IPS-18a (cell line): ENCODE measurements around the gene ITPR3.

ENCODE experiments used
- H3K27ac ChIP-seq: one replicate; pipeline ENCODE4 v1.5.1; 2013; ENCODE audit warnings: low read length
- H3K27me3 ChIP-seq: one replicate; pipeline ENCODE4 v1.6.1; 2013; ENCODE audit warnings: mild to moderate bottlenecking, low read length; ENCODE audit not compliant: control insufficient read depth, insufficient read depth
- H3K36me3 ChIP-seq: one replicate; pipeline ENCODE4 v1.6.1; 2013; ENCODE audit warnings: low read depth, low read length; ENCODE audit not compliant: control insufficient read depth
- H3K4me1 ChIP-seq: one replicate; pipeline ENCODE4 v1.6.1; 2013; ENCODE audit warnings: low read depth, low read length; ENCODE audit not compliant: control insufficient read depth
- H3K4me3 ChIP-seq: one replicate; pipeline ENCODE4 v1.5.1; 2013; ENCODE audit warnings: low read length
- H3K9ac ChIP-seq: one replicate; pipeline ENCODE4 v1.6.1; 2013; ENCODE audit warnings: mild to moderate bottlenecking, low read length, moderate library complexity
- H3K9me3 ChIP-seq: one replicate; pipeline ENCODE4 v1.6.1; 2013; ENCODE audit warnings: low read depth, low read length; ENCODE audit not compliant: control insufficient read depth

The ITPR3 gene

DNA sequence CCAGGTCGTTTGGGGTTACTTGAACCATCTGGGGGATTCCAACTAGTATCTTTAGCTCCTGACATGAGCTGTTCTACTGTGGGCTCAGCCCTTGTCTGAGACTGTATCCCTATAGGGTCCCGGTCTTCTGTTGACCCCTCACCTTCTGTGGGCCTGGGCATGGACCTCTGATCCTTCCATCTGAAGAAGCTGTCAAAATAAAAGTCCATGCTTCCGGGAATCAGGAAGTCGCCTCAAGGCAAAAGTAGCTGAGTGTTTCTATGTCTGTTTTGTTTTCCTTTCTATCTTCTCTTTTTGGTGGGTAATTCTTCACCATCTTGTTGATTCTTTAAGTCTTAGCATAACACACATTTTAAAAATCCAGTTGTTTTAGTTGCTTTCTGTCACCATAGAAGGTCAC lies 30.3 kb downstream of the ITPR3 start:
- Histone ChIP-seq H3K36me3 (no peaks in the 10 kb centered on the region), H3K27ac (no peak overlapping the region), H3K9ac (no peak overlapping the region), H3K4me1 (peaks cover 11% of the 10 kb centered on the region), H3K4me3 (no peak overlapping the region), H3K9me3 (no peaks in the 10 kb centered on the region), H3K27me3 (no peaks in the 10 kb centered on the region)

DNA sequence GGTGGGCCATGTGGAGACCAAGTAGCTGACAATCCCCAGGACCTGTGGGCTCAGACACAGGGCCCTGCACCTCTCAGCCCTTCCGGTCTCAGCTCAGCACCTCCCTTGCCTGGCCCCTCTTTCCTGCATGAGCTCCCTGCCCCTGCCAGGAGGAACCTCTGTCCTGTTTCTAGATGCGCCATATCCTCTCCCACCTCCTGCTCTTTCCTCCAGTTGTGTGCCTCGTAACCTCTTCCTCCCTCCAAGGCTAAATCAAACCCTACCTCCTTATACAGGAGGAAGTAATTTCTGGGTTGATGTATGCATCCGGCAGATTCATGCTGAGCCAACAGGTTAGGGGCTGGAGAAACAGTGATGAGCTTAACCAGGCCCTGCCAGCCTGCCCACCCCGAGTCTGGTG lies 30.9 kb downstream of the ITPR3 start:
- no peak overlapping the region for H3K27ac ChIP-seq

DNA sequence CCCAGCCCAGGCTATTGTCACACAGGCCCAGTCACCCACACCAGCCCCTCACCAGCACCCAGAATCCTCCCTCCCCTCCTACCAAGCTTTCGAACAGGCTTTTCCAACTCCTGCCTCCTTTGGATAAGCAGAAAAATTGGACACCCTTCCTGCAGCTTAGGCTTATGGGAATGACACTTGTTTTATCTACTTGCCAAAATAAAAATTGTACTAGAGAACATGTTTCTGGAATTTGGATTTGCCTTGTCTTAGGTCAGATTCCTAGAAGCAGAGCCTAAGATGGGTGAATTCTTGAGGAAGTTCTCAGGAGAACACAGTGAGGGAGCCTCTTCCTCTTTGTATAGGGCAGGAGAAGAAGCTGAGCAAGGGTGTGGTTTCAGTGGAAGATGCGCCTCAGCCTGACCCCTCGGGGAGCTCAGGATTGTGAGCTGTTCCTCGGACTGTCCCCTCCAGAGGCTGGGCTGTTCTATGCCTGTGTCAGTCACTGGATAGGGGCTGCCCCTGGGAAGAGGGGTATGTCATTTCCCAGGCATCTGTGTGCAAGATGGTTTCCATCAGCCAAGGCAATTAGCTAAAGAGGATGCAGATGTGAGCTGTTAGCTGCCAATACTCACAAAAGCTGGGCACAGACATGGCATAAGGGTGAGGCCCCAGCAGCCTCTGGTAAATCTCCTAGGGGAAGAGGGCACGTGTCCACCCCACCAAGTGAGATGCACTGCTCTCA lies 33.9 kb downstream of the ITPR3 start:
- no peaks in the 10 kb centered on the region for H3K27me3 ChIP-seq
- no peak overlapping the region for H3K4me3 ChIP-seq
- H3K36me3 ChIP-seq, result no peaks in the 10 kb centered on the region
- H3K9me3 ChIP-seq, result no peaks in the 10 kb centered on the region
- H3K27ac ChIP-seq, result no peak overlapping the region
- no peak overlapping the region for H3K9ac ChIP-seq
- peaks cover 24% of the 10 kb centered on the region for H3K4me1 ChIP-seq

More for the DNA sequence above, 30.9 kb downstream of the ITPR3 start:
- Histone ChIP-seq H3K27me3 (no peaks in the 10 kb centered on the region), H3K36me3 (no peaks in the 10 kb centered on the region), H3K4me1 (peaks cover 16% of the 10 kb centered on the region), H3K4me3 (no peak overlapping the region), H3K9me3 (no peaks in the 10 kb centered on the region), H3K9ac (no peak overlapping the region)

DNA sequence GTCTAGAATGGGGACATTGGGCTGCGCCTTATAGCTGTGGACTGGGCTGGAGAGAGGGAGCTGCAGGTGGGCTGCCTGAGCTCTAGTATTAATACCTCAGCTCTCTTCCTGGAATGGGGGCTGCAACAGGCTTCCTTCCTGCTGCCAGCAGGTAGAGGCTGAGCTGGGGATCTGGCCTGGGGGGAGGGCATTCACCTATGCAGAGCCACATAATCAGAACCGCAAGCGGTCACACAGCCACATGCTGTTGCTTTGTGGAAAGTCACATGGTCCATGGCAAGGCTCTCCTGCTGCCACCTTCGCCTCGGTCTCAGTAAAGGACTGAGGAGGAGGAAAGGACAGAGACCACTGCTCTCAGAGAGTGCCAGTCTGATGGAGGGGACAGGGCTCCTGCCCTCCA lies 35.7 kb downstream of the ITPR3 start:
- H3K27ac ChIP-seq, result no peak overlapping the region
- no peaks in the 10 kb centered on the region for H3K27me3 ChIP-seq
- peaks cover 24% of the 10 kb centered on the region for H3K4me1 ChIP-seq
- no peaks in the 10 kb centered on the region for H3K36me3 ChIP-seq
- peak overlapping the region; percentile 4 for H3K4me3 ChIP-seq
- no peaks in the 10 kb centered on the region for H3K9me3 ChIP-seq
- H3K9ac ChIP-seq, result no peak overlapping the region

DNA sequence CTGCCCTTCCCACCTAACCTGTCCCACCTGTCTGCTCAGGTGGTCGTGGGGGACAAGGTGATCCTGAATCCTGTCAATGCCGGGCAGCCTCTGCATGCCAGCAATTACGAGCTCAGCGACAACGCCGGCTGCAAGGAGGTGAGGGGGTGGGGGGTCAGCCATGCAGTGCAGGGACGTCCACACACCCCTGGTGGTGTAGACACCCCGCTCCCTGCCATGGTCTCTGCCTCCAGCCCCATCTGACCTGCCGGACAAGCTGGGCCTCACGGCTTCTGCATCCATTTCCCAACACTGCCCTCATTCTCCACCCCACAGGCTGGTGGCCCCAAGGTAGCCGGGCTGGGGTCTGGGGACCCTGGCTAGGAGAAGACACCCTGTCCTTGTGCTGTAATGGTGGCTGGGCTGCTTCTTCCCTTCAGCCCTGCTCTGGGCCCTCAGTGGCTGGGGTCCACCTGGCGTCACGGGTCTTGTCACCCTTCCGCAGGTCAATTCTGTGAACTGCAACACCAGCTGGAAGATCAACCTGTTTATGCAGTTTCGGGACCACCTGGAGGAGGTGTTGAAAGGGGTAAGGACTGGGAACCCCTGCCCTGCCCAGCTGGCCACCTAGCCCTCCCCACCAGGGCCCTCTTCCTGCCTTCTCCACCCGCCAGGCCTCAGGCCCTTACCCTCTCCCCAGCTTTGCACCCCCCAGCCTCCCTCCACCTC lies 38.0 kb downstream of the ITPR3 start:
- Histone ChIP-seq H3K27me3 (no peaks in the 10 kb centered on the region), H3K9me3 (no peaks in the 10 kb centered on the region), H3K27ac (no peak overlapping the region), H3K4me3 (no peak overlapping the region), H3K36me3 (no peaks in the 10 kb centered on the region), H3K9ac (no peak overlapping the region), H3K4me1 (peaks cover 24% of the 10 kb centered on the region)

DNA sequence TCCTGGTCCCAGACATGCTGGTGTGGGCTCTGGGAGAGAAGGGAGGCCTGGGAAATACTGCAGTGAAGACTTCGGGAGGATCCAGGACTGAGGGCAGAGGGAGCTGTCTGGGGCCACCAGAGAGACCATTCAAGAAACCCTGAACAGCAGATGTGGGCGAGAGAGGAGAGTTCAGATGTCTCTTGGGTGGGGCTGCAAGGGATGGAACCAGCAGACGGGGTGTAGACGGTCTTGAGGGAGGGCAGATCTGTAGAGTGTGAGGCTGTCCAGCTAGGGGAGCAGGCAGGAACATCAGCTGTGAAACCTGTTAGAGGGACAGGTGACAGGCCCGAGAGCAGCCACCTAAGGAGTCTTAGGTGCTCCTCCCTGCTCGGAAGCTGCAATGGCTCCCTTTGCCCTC lies 38.9 kb downstream of the ITPR3 start:
- peaks cover 24% of the 10 kb centered on the region for H3K4me1 ChIP-seq
- H3K9me3 ChIP-seq, result no peaks in the 10 kb centered on the region
- no peaks in the 10 kb centered on the region for H3K36me3 ChIP-seq
- no peak overlapping the region for H3K4me3 ChIP-seq
- no peaks in the 10 kb centered on the region for H3K27me3 ChIP-seq
- no peak overlapping the region for H3K9ac ChIP-seq
- no peak overlapping the region for H3K27ac ChIP-seq

DNA sequence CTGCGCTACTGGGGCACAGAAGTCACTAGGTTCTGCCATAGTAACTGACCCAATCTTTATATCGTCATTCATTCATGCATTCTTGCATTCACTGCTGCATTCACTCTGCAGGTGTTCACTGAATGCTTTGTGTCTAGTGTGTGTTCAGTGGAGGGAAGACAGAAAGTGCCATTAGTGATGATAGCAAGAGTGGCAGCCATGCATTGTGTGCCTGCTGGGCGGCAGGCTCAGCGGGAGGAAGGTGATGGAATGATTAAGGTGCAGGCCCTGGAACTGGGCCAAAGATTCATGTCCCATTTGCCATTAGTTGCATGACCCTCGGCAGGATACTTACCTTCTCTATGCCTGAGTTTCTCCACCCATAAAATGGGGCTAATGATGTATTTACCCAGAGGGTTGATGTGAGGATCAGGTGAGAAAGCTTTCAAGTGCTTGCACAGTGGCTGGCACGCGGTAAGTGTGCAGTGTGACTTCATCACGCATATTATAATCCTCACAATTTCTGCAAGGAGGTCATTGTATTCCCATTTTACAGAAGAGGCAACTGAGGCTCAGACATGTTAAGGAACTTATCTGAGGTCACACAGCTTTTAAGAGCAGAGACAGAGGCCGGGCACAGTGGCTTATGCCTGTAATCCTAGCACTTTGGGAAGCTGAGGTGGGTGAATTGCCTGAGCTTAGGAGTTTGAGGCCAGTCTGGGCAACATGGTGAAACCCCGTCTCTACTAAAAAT lies 40.1 kb downstream of the ITPR3 start:
- Histone ChIP-seq H3K4me3 (no peak overlapping the region), H3K36me3 (peaks cover 1% of the 10 kb centered on the region)

DNA sequence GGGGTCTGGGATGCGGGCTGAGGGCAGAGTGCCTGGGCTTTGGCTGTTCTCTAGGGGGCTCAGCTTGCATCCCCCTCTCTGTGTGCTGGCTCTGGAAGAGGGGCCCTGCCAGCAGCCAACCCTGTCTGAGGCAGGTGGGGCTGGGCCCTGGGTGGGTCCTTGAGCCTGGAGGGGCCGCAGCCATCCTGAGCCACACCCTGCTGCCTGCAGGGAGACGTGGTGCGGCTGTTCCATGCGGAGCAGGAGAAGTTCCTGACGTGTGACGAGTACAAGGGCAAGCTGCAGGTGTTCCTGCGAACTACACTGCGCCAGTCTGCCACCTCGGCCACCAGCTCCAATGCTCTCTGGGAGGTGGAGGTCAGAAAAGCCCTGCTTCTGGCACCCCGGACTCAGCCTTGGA lies 41.2 kb downstream of the ITPR3 start:
- H3K9me3 ChIP-seq, result no peaks in the 10 kb centered on the region
- H3K9ac ChIP-seq, result no peak overlapping the region
- H3K36me3 ChIP-seq, result peaks cover 5% of the 10 kb centered on the region
- H3K4me3 ChIP-seq, result no peak overlapping the region
- H3K27me3 ChIP-seq, result no peaks in the 10 kb centered on the region
- H3K27ac ChIP-seq, result no peak overlapping the region
- H3K4me1 ChIP-seq, result peaks cover 5% of the 10 kb centered on the region

More for the DNA sequence above, 40.1 kb downstream of the ITPR3 start:
- Histone ChIP-seq H3K9ac (no peak overlapping the region), H3K27ac (no peak overlapping the region), H3K27me3 (no peaks in the 10 kb centered on the region), H3K4me1 (peaks cover 14% of the 10 kb centered on the region), H3K9me3 (no peaks in the 10 kb centered on the region)

DNA sequence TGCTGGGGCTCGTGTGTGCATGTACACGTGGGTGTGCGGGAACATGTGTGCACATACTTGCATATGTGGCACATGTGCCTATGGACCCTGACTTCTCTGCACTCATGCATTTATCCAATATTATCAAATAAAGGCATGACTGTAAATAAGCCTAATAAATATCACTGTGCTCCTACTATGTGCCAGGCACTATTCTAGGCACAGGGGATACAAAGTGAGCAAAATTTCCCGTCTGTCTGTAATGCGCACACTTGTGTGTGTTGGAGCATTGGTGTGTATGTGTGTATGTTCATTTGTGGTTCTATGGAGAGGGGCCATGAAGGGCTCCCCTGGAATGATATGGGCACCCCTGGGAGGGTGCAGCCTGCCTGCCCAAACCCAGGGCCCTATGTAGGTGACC lies 41.9 kb downstream of the ITPR3 start:
- peaks cover 6% of the 10 kb centered on the region for H3K36me3 ChIP-seq
- no peak overlapping the region for H3K9ac ChIP-seq

DNA sequence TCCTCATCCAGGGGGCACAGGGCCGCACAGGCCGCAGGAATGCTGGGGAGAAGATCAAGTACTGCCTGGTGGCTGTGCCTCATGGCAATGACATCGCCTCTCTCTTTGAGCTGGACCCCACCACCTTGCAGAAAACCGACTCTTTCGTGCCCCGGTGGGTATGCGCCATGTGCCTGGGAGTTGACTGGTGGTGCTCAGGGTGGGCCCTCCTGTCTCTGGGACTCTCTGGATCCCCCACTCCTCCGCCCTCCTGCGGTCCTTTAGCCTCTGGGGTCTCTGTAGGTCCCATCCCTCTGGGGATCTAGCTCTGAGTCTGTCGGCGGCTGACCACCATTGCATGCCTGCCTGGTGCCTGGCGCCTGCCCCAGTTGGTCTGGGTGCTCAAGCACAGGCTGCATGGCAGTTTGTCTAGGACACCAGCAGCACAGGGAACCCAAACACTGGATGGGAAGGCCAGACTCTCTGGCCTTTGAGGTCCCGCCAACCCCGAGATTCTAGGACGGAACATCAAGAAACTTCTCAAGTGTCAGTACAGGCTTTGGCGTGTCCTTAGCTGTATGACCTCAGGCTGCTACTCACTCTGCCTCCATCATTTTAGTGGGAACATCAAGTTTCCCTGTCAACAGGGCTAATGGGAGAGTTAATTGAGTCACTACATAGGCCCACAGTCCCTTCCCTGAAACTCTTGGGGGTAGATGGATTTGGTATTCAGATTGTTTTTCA lies 42.8 kb downstream of the ITPR3 start:
- Histone ChIP-seq H3K36me3 (peaks cover 15% of the 10 kb centered on the region), H3K9me3 (no peaks in the 10 kb centered on the region), H3K4me1 (no peaks in the 10 kb centered on the region), H3K9ac (no peak overlapping the region), H3K27ac (no peak overlapping the region), H3K27me3 (no peaks in the 10 kb centered on the region), H3K4me3 (no peak overlapping the region)

More for the DNA sequence above, 41.9 kb downstream of the ITPR3 start:
- no peaks in the 10 kb centered on the region for H3K9me3 ChIP-seq
- no peaks in the 10 kb centered on the region for H3K4me1 ChIP-seq
- no peak overlapping the region for H3K4me3 ChIP-seq
- no peaks in the 10 kb centered on the region for H3K27me3 ChIP-seq
- H3K27ac ChIP-seq, result no peak overlapping the region

DNA sequence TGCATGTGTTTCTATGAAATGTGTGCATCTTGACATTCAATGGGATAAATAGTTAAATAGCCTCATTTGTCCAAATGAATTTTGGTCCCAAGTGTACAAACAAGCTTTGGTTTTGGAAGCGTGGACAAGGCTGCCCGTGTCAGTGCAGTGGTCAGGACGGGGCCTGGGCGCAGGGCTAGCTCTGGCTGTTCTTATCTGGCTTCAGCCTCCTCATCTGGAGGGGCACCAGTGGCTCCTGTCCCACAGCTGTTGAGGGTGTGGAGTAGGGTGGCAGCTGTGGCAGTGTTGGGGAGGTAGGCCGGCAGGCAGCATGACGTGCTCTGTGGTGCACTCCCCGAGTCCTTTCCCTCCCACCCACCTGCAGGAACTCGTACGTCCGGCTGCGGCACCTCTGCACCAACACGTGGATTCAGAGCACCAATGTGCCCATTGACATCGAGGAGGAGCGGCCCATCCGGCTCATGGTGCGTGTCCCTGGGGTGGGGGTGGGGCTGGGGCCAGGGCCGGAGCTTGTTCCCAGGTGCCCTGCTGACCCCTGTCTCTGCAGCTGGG lies 43.5 kb downstream of the ITPR3 start:
- no peak overlapping the region for H3K27ac ChIP-seq
- no peaks in the 10 kb centered on the region for H3K9me3 ChIP-seq
- H3K27me3 ChIP-seq, result no peaks in the 10 kb centered on the region
- no peaks in the 10 kb centered on the region for H3K4me1 ChIP-seq
- H3K36me3 ChIP-seq, result peaks cover 15% of the 10 kb centered on the region
- H3K4me3 ChIP-seq, result no peak overlapping the region
- H3K9ac ChIP-seq, result no peak overlapping the region
